GM04503 (cell line): ENCODE data around the gene GSTM4.
A peak's percentile ranks its signal among the peaks of the same experiment; 100 is the strongest.
"Not testable (repeated sequence)": the region's sequence is repeated elsewhere in the genome, so short reads cannot be mapped to it uniquely, and the experiment has no call there.

Experiments used
- DNase-seq: peaks from one replicate; pipeline ENCODE4 v3.0.0-alpha.2; 2012; ENCODE audit warnings: low read depth

Gene GSTM4

DNA sequence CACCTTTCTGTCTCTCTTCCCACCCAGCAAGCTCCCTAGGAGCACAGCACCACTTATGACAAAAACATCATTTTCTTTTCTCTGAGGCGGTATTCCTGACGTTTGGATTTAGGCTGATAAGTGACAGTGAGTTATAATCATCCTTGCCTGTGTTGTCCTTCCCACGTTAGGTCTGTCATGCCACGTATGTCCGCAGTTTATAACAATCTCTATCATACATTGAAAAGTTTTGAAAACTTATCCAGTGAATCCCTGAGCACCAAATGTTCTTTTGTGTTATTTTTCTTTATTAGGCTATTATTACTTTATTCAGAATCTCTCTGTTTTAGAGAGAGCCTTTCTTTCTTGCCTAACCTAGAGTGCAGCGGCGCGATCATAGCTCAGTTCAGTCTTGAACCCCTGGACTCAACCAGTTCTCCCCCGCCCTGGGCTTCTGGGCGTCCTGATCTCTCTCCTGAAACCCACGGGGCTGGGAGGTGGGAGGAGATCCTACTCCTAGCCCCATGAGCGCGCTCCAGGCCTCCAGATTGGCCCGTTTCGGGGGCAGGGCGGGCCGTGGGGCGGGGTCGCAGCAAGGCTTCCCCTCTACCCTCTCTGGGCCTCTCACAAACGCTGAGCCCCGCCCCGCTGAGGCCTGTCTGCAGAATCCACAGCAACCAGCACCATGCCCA, 11.7 kb downstream of the GSTM4 start, which contains the start of gene GSTM2:
Gene GSTM2, plus strand, starts transcription at position 606 of the 671 bp plus-strand sequence. Its CDS starts 59 bp downstream, at position 665.
- DNase-seq = peak; percentile 38

DNA sequence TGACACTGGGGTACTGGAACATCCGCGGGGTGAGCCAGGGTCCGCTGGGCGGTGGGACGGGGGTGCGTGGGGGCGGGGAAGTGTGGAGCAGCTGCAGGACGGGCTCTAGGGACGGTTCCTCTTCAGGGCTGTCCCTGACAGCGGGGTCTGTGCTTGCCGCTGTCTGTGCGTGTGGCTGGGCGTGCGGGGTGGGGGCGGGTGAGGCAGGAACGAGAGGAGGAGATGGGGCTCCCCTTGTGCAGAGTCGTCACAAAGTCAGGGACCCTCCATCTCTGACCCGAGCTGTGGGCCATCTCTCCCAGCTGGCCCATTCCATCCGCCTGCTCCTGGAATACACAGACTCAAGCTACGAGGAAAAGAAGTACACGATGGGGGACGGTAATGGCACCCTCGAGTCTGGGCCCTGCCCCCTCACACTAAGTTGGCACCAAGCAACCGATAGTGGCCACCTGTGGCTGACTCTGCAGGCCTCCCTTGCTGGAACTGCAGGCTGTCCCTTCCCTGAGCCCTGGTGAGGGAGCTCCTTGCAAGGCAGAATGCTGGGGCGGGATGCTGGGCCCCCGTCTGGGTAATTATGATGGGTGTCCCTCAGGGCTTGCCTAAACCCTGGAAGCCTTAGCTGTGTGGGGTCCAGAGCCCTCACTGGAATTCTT, 12.3 kb downstream of the GSTM4 start:
- no peak for DNase-seq

DNA sequence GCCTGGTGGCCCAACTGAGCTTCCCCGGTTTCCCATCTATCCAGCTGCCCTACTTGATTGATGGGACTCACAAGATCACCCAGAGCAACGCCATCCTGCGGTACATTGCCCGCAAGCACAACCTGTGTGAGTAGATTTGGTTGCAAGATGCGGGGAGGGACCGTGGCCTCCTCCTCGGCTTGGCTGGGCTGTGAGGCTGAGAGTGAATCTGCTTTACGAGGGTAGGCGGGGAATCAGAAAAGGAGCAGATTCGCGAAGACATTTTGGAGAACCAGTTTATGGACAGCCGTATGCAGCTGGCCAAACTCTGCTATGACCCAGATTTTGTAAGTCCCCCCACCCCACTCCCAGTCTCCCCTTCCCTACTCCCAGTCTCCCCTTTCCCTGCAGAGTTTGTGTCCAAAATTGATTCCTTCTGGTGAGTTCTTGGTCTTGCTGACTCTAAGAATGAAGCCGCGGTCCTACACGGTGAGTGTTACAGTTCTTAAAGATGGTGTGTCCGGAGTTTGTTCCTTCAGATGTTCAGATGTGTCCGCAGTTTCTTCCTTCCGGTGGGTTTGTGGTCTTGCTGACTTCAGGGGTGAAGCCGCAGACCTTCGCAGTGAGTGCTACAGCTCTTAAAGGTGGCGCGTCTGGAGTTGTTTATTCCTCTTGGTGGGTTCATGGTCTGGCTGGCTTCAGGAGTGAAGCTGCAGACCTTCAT, 13.5 kb downstream of the GSTM4 start:
- no peak for DNase-seq

DNA sequence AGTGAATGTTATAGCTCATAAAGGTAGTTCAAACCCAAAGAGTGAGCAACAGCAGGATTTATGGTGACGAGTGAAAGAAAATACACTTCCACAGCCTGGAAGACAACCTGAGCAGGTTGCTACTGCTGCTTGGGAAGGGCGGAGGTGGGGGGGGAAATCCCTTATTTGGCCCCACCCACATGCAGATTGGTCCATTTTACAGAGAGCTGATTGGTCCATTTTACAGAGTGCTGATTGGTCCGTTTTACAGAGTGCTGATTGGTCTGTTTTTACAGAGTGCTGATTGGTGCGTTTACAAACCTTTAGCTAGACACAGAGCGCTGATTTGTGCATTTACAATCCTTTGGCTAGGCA, 14.0 kb downstream of the GSTM4 start:
- not testable (repeated sequence) for DNase-seq

DNA sequence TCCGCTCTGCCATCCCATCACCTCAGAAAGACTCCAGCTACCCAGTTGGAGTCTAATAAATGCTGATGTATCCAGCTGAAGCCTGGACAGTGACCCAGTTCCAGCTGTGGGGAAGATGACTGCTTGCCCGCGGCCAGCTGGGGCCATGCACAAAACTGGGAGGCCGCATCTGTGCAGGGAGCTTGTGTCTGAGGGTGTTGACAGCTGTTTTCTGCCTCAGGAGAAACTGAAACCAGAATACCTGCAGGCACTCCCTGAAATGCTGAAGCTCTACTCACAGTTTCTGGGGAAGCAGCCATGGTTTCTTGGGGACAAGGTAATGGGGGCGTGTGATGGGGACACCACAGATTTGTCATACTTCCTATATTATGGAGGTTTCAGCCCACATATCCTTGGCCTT, 15.2 kb downstream of the GSTM4 start:
- DNase-seq = no peak

DNA sequence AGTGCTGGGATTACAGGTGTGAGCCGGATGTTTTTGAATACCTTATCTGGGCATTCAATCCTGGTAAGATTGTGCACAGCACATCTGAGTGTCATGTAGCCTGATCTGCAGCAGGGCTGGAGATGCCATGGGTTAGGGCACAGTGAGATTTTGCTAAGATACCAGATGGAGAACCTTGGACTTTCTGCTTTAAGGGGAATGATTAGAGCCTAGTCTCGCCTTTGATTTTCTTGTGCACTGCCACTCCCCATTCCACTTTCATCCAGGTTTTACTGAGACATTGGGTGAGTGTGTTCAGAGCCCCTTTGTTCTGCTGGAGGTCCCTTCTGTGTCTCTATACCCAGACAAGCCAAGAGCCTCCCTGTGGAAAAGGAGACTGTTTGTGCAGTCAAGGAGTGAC, 18.0 kb downstream of the GSTM4 start:
- DNase-seq = not testable (repeated sequence)

DNA sequence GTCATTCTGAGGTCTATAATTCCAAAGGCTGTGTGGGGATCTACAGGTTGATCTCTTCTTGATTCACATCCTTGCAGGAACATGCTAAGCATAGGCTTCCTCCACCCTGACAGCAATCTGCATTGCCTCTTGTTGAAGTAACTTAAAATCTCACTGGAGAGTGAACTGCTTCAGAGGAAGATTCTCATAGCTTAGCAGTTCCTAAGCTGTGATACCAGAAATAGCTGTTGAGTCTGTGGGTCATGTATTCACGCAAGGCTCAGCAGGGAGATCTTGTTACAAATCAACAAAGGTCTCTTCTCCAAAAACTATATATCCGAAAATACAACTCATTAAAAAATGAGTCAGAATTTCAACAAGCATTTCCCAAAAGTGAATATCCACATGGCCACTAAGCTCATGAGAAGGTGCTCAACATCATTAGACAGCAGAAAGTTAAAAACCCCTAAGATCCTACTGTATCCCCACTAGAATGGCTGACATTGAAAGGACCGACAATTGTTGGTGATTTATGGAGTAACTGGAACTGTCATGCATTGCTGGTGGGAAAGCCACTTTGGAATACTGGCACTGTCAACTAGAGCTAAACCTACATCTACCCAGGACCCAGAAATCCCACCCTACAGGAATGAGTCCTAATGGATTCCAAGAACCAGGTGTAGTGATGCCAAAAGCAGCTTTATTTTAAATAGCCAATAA, 20.9 kb downstream of the GSTM4 start:
- DNase-seq = not testable (repeated sequence)

DNA sequence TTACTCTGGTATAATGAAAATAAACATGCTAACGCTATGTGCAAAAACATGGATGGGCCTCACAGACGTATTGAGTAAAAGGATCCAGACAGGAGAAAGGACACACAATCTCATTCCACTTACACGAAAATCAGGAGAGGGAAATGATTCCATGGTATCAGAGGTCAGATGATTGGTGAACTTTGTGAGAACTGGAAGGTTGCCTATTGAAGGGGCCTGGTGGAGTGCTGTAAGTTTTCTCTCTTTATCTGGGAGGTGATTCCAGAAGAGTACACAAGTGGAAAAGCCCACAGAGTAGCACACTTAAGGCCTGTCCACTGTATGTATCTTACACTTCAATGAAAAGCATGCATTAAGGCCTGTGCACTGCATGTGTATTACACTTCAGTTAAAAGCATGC, 21.6 kb downstream of the GSTM4 start:
- no peak for DNase-seq

DNA sequence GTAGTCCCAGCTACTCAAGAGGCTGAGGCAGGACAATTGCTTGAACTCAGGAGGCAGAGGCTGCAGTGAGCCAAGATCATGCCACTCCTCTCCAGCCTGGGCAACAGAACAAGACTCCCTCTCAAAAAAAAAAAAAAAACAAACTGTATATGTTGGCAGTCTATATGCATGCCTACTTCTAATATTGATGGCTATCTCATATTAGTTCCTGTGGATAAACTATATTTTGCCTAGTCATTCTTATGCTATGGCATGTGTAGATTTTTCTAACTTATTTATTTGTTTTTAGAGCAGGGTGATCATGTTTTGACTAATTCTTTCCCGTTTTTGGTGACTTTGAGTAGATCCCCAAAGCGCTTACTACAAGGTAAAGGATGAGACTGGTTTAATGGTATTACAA, 22.7 kb downstream of the GSTM4 start:
- DNase-seq = not testable (repeated sequence)

DNA sequence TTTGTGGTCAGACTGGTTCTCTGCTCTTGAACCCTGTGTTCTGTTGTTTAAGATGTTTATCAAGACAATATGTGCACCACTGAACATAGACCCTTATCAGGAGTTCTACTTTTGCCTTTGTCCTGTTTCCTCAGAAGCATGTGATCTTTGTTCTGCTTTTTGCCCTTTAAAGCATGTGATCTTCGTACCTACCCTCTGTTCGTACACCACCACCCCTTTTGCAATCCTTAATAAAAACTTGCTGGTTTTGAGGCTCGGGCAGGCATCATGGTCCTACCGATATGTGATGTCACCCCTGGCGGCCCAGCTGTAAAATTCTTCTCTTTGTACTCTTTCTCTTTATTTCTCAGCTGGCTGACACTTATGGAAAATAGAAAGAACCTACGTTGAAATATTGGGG, 28.9 kb downstream of the GSTM4 start:
- not testable (repeated sequence) for DNase-seq

DNA sequence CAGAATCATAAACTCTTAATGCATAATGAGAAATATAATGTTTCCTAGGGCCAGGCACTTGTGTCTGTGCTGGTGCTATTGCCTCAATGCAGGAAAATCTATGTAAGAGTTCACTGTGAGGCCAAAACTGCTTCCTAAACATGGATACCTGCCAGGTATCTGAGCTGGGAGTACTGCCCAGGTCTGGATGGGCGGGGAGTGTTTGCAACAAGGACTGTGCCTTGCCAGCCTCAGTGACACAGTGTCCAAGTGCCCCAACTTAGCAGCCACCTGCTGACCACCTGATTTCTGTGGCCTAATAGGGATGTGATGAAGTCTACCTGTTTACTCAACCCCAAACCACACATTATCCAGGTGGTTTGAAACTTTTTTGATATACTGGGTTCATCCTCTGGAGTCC, 29.5 kb downstream of the GSTM4 start:
- not testable (repeated sequence) for DNase-seq

DNA sequence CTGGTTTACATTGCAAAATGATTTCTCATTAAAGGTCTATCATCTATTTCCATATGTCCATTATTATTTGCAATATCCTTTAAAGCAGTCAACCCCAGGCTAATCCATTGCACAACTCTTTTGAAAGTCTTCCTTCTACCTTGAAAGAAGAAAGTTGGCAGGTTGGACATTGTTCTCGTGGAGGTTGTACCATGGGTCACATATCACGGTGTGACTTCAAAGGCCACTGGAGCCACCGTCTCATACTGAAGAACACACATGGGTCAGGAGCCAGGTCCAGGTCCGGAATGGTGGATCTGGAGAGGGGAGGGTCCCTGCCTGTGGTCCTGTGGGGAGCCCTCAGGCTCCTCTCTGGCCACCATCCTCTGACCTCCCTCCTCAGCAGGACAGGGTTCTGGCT, 30.0 kb downstream of the GSTM4 start:
- DNase-seq = not testable (repeated sequence)

DNA sequence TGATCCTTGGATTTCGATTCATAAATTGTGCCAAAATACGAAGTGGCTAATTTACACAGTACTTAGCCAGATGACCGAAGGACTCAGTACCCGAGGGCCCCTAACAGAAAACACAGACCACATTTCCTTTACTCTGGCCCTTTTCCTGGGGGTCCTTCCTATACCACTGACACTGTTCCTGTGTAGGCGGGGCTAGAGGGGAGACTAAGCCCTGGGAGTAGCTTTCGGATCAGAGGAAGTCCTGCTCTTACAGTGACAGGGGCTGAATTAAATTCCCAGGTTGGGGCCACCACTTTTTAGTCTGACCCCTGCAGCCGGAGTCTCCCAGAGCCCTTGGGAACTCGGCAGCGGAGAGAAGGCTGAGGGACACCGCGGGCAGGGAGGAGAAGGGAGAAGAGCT, 31.2 kb downstream of the GSTM4 start:
- not testable (repeated sequence) for DNase-seq

DNA sequence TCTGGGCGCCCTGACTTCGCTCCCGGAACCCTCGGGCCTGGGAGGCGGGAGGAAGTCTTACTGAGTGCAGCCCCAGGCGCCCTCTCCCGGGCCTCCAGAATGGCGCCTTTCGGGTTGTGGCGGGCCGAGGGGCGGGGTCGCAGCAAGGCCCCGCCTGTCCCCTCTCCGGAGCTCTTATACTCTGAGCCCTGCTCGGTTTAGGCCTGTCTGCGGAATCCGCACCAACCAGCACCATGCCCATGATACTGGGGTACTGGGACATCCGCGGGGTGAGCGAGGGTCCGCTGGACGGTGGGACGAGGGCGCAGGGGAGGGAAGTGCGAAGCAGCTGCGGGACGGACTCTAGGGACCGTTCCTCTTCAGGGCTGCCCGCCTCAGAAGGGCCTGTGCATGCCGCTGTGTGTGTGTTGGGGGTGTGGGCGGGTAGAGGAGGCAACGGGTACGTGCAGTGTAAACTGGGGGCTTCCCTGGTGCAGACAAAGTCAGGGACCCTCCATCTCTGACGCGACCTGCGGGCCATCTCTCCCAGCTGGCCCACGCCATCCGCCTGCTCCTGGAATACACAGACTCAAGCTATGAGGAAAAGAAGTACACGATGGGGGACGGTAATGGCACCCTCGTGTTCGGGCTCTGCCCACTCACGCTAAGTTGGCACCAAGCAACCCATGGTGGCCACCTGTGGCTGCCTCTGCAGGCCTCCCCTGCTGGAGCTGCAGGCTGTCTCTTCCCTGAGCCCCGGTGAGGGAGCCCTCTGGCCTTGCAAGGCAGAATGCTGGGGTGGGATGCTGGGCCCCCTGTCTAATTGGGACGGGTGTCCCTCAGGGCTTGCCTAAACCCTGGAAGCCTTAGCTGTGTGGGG, 32.0 kb downstream of the GSTM4 start, which contains the start of gene GSTM1:
Gene GSTM1, plus strand, starts transcription at position 177 of the 859 bp plus-strand sequence. Its CDS starts 57 bp downstream, at position 234.
- DNase-seq = no peak

DNA sequence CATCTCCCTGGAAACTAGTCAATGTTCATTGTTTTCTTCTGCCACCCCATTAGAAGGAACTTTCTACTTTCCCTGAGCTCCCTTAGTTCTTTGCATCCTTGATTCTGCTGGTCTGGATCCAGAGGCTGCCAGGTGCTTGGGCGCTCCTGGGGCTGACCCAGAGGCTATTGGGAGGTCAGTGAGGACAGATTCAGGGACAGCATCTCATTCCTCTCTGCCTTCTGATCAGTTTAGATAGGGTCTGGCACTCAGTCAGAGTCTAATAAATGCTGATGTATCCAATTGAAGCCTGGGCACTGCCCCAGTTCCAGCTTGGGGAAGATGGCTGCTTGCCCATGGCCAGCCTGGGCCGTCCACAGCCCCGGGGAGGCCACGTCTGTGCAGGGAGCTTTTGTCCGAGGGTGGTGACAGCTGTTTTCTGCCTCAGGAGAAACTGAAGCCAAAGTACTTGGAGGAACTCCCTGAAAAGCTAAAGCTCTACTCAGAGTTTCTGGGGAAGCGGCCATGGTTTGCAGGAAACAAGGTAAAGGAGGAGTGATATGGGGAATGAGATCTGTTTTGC, 34.0 kb downstream of the GSTM4 start:
- DNase-seq = no peak

DNA sequence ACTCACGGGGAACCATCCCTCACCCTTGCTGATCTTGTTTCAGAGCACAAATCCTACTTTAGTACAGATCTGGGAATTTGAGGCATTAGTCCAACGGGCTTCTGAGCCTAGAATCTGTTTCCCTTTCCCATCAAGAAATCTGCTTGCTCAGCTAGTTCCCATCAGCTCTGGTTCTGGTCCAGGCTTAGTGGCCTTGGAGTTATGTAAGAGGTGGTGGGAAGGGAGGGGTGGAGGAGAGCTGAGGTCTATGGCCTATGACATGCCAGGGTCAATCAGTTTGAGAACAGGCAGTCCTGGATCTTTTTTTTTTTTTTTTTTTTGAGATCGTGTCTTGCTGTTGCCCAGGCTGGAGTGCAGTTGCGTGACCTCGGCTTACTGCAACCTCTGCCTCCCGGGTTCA, 35.9 kb downstream of the GSTM4 start:
- no peak for DNase-seq

DNA sequence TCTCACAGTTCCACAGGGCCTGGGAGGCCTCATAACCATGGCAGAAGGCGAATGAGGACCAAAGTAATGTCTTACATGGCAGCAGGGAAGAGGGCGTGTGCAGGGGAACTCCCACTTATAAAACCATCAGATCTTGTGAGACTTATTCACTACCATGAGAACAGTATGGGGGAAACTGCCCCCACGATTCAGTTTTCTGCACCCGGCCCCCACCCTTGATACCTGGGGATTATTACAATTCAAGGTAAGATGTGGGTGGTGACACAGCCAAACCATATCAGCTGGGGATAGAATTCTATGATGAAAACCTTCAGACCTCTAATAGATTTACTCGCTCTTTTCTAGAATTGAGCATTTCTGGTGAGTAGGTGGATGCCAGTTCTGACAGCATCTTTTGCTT, 38.5 kb downstream of the GSTM4 start:
- DNase-seq = not testable (repeated sequence)

DNA sequence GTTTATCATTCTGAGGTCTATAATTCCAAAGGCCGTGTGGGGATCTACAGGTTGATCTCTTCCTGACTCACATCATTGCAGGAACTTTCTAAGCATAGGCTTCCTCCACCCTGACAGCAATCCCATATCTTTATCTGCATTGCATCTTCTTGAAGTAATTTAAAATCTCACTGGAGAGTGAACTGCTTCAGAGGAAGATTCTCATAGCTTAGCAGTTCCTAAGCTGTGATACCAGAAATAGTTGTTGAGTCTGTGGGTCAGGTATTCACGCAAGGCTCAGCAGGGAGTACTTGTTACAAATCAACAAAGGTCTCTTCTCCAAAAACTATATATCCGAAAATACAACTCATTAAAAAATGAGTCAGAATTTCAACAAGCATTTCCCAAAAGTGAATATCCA, 39.2 kb downstream of the GSTM4 start:
- not testable (repeated sequence) for DNase-seq

DNA sequence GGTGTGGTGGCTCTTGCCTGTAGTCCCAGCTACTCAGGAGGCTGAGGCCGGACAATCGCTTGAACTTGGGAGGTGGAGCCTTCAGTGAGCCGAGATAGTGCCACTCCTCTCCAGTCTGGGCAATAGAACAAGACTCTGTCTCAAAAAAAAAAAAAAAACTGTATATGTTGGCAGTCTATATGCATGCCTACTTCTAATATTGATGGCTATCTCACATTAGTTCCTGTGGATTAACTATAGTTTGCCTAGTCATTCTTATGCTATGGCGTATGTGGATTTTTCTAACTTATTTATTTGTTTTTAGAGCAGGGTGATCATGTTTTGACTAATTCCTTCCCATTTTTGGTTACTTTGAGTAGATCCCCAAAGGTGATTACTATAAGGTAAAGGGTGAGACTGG, 41.2 kb downstream of the GSTM4 start:
- DNase-seq = no peak

DNA sequence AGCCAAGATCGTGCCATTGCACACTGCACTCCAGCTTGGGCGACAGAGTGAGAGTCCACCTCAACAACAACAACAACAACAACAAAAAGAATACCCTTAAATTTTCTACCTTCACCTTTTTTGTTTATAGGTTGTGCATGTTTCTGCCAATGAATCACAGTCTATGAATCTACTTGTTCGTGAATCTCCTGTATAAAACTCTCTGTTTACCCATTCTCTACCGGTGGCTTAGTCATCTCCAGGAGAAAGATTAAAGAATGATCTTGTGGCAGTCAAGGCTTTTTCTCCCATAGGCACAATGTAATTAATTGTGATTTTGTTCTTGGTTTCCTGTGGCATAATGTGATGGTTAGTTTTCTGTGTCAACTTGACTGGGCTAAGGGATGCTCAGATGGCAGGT, 42.0 kb downstream of the GSTM4 start:
- DNase-seq = not testable (repeated sequence)

DNA sequence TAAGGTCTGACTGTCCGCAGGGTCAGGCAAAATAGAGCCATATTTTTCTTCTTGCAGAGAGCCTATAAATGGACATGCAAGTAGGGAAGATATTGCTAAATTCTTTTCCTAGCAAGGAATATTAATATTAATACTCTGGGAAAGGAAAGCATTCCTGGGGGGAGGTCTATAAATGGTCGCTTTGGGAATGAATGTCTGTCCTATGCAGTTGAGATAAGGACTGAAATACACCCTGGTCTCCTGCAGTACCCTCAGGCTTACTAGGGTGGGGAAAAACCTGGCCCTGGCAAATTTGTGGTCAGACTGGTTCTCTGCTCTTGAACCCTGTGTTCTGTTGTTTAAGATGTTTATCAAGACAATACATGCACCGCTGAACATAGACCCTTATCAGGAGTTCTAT, 47.0 kb downstream of the GSTM4 start:
- DNase-seq = not testable (repeated sequence)
